Amniotic stem cell (primary cell): ENCODE measurements around the gene ATXN1.

Experiments used
- DNase-seq: peaks from one replicate; lab custom pipeline; 2025; lab: John Stamatoyannopoulos, UW

The ATXN1 gene

GRCh38 chr6:16533721-16534136 is 227.5 kb downstream of the ATXN1 start:
- no peak for DNase-seq

DNA sequence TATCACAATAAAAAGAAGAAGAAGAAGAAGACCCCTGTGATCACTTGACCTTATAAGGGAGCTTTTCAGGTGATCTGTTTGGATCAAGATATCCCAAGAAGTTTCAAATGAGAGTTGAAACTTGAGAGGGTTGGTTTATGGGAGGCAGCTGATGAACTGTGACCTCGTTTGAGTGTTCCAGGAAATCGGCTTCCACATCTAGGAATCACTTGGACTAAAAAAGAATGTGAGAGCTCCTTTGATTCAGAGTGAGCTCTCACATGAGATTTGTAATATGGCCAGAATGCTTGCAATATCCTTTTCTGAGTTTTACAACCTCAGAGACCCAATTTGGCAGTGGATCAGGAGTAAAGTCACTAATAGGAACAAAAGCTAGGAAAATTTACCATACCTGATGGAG is 228.1 kb downstream of the ATXN1 start:
- DNase-seq, result no peak

- DNase-seq, result no peak
These were observed 233.6 kb downstream of the ATXN1 start for GRCh38 chr6:16527691-16528090.

GRCh38 chr6:16524380-16524707 is 236.9 kb downstream of the ATXN1 start:
- DNase-seq, result no peak

GRCh38 chr6:16523606-16524379 is 237.5 kb downstream of the ATXN1 start:
- peak; percentile 45 for DNase-seq

GRCh38 chr6:16522937-16523336 is 238.3 kb downstream of the ATXN1 start:
- no peak for DNase-seq

- no peak for DNase-seq
These were observed 239.7 kb downstream of the ATXN1 start for GRCh38 chr6:16521528-16521927.

- no peak for DNase-seq
These were observed 241.7 kb downstream of the ATXN1 start for GRCh38 chr6:16519265-16520242.

- DNase-seq, result no peak
These were observed 243.0 kb downstream of the ATXN1 start for GRCh38 chr6:16518265-16518664.

GRCh38 chr6:16514249-16514648 is 247.0 kb downstream of the ATXN1 start:
- DNase-seq, result peak; percentile 39

DNA sequence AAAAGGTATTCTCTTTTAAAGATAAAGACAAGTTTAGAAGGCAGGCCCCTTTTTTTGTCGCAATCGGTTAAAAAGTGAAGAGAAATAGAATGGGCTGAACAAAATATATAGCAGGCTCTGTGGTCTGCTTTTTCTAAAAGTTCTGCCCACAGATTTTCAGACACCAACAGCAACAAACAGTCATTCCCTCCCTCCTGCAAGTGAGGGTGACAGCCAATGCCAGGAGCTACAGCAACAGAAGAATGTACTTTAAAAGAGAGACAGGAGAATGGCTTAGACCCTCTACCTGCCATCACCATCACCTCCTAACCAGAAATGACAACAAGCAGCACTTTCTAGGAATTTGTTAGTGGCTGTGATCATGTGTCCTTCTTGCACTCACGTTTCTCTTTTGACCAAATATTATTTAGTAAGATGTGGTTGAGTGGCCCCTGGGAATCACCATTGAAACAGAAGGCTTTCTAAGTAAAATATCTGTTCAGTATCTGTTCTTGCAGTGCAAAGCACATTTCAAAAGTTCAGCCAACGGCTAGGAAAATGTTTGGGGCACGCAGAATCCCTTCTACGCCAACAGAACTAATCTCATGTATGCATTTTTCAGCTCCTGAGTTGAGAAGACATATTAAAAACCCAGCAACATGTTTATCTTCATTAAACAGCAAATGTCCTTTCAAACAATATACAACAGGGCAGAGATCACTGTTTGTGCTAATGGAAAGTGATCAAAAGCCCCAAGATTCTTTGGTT is 248.5 kb downstream of the ATXN1 start:
- DNase-seq, result no peak

DNA sequence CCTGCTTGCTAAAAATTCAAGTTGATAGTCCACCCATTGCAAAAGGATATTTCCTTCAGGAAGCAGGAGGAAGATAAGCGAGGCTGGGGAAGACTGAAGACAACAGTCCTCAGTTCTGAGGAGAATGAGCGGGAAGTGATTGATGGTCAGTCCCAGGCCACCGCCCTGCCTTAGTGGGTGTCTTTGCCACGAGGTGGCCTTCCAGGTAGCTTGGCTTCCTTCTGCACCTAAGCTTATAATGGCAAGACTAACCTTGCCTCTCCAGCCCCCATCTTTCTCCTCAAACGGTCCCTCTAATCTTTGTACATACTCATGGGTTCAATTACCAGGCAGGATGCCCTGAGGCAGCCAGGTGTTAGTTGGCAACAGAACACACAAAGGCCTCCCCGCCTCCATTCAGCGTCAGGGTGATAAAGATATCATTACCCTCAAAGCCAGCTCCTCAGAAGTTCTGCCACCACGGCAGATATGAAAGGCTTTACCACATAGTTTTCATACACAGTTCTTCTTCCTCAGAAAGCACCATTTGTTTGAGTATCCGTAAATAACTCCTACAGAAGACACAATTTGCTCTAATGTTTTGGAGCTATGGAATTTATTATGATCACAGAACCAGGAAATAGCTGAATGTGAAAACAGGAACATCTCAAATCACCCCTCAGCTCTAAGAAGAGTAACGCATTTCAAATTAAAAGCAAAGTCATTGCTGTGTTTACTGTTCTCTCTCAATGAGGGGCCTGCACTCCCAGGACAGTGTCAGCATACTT is 249.4 kb downstream of the ATXN1 start:
- no peak for DNase-seq

DNA sequence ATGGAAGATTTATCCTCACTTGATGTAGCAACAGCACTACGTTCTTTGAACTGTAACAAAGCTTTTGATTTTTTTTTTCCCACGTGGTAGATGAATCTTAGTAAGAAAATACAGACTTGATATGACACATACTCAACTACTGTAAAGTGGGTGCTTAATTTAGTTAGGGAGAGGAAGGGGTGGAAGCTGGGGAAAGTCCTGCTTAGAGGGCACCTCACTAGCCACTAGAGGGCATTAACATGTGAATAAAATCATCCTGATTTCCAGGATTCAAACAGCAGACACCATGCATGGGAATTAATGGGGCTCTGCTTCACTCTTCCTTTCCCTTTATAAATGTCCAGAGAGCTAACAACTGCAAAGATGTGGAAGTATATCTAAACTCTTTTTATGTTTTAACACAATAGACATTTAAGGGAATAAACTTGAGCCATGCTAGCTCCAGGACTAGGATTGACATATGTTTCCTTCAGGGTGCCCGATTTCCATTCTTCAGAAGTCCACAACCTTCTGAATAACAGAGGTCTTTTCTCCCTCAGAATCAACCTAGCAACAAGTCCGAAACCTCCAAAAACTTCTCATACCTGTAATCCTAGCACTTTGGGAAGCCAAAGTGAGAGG is 250.1 kb downstream of the ATXN1 start:
- no peak for DNase-seq

DNA sequence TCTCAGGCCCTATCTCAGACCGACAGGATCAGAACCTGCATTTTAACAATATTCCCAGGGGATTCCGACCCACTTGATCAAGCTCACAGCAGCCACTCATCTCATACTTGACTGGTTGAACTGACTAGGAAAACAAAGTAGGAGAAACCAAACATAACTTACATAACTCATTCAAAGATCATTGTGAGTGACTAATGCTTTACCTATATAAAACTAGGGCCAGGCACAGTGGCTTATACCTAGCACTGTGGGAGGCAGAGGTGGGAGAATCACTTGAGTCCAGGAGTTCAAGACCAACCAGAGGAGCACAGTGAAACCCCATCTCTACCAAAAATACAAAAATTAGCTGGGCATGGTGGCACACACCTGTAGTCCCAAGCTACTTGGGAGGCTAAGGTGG is 251.0 kb downstream of the ATXN1 start:
- no peak for DNase-seq

- no peak for DNase-seq
These were observed 252.3 kb downstream of the ATXN1 start for GRCh38 chr6:16508959-16509358.

GRCh38 chr6:16505711-16506357 is 255.4 kb downstream of the ATXN1 start:
- DNase-seq, result no peak

DNA sequence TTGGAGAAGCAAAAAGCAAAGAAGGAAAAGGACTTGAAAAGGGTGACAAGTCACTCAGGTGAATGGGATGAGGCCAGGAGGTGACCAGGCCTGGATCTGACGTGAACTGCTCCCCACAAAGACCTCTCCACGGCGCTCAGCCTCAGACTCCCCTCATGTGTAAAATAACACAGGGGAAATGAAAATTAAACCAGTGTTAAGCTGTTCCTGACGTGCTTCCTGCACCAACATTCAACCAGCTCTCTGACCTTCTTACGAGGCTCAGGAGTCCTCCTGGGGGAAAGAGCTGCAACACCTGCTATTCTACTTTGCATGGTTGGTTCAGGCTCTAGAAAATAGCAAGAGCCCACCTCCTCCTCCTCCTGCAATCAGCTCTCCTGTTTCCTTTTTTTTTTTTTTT is 256.7 kb downstream of the ATXN1 start:
- DNase-seq, result no peak

DNA sequence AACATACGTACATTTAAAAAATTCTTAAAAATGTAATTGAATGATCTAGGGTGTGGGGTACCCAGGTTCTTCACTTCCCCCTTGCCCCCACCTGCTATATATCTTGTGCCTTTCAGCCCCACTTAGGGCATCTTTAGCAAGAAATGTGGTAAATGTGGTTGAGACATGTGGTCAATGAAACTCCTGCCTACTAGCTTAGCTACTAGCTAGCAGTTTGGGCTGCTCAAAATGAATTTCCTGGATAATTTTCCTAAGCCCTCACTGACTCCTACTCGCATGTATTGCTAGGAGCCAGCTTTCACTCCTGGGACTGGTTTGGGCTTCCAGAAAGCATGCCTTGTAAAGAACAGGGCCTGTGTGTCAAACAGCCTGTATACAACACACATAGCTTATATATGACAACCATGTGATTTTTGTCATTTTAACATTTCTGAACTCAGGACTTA is 257.3 kb downstream of the ATXN1 start:
- no peak for DNase-seq

DNA sequence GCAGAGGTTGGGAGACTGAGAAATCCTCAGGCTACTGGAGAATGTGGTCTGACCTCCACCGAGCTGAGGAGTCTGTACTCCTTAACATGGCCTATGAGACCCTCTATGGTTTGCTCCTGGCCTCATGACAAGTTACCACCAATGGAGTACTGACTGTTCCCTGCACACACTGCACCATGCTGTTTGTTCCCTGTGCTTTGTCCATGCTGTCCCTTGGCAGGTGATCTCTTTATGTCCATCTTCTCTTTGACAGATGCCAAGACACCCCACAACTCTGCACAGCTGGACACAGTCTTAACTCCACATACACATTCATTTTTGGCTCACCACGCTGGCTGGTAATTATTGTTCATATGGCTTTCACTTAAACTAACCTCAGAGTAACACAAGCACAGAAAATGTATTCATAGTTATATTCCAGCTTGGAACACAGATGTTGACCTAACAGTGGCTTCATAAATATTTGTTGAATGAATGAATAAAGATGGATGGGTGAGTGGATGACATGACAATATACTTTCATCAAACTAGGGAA is 258.0 kb downstream of the ATXN1 start:
- no peak for DNase-seq

GRCh38 chr6:16498957-16499356 is 262.3 kb downstream of the ATXN1 start:
- no peak for DNase-seq
